CD4-positive, alpha-beta T cell treated with Interleukin-12 subunit alpha and Interleukin-12 subunit beta, for 1 hour (primary cell): ENCODE measurements around the gene CLN3.
"Not testable (repeated sequence)": the region's sequence is repeated elsewhere in the genome, so short reads cannot be mapped to it uniquely, and the experiment has no call there.

ENCODE experiments used
- DNase-seq: peaks from one replicate; pipeline ENCODE4 v3.0.0-alpha.2; 2020

CLN3 gene

DNA sequence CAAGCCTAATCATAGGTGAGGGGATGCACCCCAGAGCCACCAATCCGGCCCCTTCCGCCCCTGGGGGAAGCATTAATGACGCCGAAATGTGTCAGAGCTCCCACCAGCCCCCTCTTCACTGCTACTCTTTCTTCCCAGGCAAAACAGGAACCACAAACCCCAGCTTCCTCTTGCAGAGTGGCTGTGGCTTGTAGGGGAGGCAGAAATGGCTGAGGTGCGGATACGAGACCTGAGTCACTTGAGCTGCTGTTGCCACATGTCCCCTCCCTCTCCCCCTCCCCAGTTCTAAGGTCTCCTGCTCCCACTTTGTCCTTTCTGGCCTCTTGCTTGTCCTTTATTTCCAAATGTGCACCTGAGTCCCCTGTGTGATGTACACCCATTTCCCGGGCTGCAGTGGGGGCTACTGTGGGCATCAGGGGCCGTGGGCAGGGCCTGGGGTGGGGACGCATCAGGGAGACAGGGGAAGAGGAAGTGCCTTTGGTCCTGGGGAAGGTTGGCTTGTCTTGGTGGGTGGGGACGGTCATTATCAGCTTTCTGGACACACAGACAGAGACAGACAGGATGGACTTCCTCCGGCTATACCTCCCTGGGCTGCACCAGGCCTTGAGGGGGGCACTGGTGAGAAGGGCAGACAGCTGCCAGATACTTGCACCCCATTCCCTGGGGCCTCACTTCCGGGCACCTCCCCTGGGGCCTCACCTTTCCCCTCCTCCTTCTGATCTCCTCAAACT is 2.4 kb upstream of the CLN3 start, which contains the start of gene APOBR:
TSS of gene APOBR (plus strand) at position 523 of the 731 bp plus-strand sequence. CDS start at position 562, 39 bp downstream.
- peak; percentile 92 for DNase-seq

DNA sequence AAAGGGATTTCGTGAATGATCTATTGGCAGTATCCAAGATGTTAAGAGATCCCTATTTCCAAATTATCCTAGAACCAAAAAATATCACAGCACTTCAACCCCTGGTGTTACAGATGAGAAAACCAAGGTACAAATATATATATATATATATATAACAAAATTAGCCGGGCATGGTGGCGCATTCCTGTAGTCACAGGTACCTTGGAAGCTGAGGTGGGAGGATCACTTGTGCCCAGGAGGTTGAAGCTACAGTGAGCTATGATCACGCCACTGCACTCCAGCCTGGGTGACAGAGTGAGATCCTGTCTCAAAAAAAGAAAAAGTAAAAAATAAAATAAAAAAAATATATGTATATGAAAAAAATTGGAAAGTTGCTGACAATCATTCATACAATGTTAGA is 637 bp upstream of the CLN3 start:
- DNase-seq: no peak

DNA sequence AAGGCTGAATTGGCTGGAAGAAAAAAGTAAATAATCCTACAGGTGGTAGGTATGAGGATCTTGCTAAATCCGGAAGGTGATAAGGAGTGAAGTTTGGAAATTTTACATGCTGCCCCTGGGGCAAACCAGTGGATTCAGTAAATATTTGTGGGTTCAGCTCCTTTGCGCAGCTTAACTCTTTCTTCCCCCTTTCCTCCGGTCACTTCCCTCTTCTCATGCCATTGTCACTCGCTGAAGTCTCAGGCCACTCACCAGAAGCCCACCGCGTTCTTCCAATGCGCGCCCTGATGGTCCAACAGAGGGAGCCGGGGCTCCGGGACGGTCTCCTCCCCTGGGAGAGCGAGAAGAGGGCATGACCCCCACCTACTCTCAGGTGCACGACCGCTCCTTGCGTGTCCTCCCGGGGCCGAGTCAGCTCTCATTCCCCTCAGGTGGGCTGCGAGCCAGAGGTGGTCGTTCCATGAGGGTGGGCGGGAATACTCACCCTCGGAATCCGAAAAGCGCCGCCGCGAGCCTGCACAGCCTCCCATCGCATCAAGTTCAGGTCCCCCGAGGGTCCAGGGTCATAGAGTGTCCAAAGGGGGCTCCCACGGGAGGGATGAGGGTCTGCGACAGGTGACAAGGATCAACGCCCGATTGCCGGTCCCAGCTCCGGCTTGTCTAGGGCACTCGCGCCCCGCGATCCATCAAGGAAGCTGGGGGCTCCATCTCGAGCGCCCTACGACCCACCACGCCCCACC is 474 bp downstream of the CLN3 start:
- DNase-seq: no peak

DNA sequence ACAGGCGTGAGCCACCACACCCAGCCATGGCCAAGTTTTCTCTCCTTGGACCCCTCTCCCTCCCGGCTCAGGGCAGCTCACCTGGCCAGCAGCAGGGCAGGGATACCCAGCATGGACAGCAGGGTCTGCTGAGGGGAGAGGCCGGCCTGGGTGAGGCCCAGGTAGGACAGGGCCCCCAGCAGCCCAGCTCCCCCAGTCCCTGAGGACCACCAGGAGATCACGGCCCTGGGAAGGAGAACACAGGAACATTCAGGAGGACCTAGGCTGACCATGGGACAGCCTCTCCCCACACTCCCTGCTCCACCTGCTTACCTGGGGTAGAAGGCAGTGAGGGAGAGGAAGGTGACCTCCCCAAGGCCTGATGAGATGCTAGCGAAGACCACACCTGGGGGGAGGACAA is 5.6 kb downstream of the CLN3 start:
- no peak for DNase-seq

DNA sequence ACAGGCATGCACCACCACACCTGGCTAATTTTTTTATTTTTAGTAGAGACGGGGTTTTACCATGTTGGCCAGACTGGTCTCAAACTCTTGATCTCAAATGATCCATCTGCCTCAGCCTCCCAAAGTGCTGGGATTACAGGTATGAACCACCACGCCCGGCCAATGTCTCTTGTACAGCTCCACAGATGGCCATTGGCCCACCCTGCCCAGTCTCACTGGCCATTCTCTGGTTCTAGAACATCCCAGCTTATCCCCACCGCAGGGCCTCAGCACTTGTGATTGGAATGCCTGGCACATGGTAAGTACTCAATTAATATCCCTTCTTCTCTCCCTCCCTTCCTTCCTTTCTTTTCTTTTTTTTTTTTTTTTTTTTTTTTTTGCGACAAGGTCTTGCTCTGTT is 8.5 kb downstream of the CLN3 start:
- not testable (repeated sequence) for DNase-seq

DNA sequence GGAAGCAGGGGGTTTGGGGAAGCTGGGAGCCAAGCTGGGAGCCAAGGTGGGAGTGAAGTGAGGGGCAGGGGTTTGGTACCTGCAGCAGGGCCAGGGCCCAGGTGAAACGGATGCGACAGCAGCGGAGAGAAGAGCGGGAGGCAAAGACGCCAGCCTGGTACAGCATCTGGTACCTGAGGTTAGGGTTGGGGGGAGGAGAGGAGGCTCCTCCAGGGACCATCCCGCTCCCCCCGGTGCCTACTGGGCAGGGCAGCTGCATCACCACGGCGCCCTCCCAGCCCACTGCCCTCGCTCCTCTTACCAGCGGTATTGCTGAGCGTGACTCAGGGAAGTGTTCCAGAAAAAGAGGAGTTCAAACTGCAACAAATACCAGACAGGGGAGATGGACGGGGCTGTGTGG is 9.8 kb downstream of the CLN3 start:
- DNase-seq: no peak

DNA sequence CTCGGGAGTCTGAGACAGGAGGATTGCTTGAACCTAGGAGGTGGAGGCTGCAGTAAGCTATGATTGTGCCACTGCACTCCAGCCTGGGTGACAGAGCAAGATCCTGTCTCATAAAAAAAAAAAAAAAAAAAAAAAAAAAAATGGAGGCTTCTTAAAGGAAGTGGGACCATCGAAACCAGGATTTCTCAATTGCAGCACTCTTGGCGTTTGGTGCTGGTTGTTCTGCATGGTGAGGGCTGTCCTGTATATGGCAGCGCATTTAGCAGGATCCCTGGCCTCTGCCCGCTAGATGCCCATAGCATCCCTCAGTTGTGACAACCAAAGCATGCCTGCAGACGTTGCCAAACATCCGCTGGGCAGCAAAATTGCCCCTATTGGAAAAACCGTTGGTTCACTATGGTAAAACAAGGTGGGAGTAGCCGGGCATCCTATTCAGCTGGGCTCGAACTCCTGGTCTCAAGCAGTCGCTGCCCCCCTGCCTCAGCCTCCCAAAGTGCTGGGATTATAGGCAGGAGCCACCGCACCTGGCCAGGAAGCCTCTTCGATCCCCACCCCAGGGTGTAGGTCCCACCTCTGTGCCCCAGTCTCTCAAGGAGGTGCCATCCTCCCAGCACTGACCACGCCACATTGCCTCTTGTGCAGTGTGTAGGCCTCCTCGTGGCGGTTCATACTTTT is 13.2 kb downstream of the CLN3 start:
- no peak for DNase-seq

DNA sequence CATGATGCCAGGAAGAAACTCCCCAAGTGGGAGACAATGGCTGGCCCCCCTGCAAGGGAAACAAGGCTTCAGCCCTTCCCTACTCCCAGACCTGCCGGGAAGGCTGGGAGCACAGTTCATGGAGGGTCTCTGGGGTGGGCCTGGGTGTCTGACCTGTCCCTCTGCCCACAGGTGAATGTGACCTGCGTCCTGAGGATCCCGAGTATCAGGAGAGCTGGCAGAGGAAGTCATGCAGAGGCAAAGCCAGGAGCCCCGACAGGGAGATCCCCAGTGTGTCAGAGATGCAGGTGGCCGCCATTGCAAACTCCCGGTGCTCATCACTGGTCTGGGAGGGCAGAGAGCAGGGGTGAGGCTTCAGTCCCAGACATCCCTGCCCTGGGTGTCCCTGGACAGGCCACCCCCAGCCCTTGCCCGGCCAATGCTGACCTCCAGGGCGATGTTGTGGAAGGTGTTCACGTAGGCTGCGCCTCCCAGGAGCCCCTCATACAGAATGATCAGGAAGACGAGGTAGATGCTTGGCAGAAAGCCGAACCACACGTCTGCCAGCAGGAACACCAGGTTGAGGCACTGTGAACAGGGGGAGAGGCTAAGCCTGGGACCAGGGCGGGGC is 14.5 kb downstream of the CLN3 start:
- no peak for DNase-seq

DNA sequence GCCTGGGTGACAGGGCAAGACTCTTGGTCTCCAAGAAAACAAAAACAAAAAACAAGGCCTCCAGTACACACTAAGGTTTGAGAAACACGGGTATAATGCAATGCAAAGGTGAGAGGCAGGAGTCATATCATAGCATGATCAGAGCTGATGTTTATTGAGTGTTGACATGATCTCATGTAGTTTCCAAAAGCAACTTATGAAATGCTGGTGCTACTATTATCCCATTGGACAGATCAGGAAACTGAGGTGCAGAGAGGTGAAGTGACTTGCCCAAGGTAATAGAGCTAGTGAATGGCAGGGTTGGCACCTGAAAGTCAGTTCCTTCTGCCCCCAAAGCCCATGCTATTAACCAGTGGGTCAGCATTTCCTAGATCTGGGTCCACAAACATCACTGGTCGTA is 16.7 kb downstream of the CLN3 start:
- no peak for DNase-seq

DNA sequence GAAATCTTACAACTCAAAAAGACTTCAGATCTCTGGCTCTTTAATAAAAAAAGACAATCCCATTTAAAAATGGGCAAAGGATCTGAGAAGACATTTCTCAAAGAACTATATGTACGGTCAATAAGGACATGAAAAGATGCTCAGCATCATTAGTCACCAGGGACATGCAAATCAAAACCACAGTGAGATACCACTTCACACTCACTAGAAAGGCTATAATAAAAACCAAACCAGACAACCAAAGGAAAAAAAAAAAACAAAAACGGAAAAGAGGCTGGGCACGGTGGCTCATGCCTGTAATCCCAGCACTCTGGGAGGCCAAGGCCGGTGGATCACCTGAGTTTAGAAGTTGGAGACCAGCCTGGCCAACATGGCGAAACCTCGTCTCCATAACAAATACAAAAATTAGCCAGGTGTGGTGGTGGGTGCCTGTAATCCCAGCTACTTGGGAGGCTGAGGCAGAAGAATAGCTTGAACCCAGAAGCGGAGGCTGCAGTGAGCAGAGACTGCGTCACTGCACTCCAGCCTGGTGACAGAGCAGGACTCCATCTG is 18.1 kb downstream of the CLN3 start:
- DNase-seq: no peak

DNA sequence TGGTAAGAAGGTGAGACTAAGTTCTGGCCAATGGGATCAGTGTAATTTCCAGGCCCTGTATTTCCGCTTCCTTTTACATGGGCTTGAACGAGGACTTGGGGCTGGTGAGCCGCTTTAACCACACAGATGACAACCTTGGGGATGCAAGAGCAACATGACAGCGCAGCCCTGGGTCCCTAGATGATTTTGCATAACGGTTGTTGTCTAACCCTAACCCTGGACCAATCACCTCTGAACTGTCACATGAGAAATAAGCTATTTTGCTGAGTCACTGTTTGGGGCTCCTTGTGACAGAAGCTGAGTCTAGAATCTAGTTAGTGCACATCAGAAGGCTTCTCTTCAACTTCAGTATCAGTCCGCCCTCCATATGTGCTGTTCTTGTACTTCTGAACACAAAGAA is 44.8 kb downstream of the CLN3 start:
- DNase-seq: not testable (repeated sequence)

DNA sequence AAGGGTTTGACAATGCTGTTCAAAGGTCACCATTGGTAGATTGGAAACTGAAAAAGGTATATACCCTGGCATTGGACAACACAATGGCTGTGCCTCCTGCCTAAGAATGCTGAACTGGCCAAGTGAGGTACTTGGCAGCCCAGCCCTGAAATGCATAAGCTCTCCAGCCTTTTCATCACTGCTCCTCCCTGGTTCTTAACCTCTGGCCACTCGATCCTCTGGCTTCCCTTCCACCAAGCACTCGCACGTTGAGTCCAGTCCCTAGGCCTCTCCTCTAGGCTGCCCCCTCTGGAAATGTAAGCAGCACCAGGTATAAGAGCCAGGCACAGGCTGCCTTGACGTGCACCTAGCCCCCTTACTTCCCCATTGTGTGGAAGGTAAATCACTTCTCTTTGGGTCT is 45.5 kb downstream of the CLN3 start:
- DNase-seq: not testable (repeated sequence)

DNA sequence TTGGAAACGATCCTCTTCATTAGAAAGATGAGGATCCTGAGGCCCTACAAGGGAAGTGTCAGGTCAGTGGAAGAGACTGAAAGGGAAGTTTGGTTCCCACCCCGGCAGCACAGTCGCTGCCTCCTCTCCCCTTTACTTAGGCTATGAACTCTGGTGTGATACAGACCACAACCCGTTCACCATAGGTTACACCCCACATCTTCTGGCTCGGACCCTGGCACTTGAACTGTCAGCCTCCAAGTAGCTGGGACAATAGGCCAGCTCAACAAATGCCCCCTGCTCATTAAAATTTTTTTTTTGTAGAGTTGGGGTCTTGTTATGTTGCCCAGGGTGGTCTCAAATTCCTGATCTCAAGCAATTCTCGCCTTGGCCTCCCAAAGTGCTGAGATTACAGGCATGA is 47.9 kb downstream of the CLN3 start:
- DNase-seq: not testable (repeated sequence)

DNA sequence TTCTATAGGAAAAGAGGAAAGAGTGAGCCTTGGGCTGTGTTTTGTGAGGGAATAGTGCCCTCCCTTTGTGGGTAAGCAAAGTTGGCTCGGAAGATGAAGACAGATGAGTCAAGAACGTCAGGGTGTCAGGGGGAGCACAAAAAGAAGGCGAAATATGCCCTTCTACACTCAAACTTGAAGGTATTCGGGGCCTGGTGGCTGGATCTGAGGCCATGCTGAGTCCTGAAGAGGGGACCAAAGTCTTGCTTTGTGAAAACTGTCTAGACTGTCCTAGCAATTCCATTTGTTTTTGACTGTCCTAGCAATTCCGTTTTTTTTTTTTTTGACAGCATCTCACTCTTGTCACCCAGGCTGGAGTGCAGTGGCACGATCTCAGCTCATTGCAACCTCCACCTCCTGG is 53.0 kb downstream of the CLN3 start:
- DNase-seq: not testable (repeated sequence)

DNA sequence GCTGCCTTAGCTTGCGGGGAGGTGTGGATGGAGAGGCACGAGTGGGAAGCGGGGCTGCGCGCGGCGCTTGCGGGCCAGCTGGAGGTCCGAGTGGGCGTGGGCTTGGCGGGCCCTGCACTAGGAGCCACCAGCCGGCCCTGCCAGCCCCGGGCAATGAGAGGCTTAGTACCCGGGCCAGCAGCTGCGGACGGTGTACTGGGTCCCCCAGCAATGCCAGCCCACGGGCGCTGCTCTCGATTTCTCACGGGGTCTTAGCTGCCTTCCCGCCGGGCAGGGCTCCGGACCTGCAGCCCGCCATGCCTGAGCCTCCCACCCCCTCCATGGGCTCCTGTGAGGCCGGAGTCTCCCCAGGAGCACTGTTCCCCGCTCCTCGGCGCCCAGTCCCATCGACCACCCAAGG is 56.5 kb downstream of the CLN3 start:
- not testable (repeated sequence) for DNase-seq
